GM03348 (cell line): ENCODE results near the gene KLK1.

Experiments
- DNase-seq: peaks from one replicate; pipeline ENCODE4 v3.0.0; 2012; ENCODE audit warnings: low spot score

Gene KLK1

DNA sequence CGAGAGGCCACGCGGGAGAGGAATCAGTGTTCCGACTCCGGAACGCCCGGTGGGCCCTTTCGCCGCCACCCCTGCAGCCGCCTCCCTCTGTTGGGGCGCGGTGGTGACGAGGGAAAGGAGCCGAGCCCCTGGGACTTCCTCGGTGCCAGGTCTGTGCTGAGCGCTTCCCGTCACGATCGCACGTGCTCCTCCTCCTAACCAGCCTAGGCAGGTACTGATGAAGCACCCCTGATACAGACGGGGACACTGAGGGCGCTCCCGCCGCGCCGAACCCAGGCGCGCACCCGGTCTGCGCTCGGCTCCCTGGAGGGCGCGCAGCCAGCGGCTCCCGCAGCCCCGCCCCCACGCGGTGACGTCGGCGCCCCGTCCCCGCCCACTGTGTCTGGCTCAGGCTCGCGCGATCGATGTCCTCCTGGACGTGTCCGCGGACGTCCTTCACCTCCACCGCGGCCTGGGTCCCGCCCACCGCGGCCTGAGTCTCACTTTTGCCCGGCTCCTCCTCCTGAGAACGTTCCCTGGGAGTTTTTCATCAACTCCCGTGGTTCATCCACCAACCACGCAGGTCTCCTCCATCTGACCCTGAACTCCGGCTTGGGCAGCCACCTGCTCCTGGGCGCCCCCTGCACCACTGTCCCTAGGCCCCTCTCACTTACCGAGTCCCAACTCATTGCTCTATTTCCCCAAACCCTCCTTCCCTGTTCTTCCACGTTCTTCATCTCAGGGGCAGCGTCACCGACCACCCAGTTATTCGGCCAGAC, 12.4 kb upstream of the KLK1 start:
- peak; percentile 92 for DNase-seq

GRCh38 chr19:50835103-50835784, 11.7 kb upstream of the KLK1 start:
- peak; percentile 40 for DNase-seq

DNA sequence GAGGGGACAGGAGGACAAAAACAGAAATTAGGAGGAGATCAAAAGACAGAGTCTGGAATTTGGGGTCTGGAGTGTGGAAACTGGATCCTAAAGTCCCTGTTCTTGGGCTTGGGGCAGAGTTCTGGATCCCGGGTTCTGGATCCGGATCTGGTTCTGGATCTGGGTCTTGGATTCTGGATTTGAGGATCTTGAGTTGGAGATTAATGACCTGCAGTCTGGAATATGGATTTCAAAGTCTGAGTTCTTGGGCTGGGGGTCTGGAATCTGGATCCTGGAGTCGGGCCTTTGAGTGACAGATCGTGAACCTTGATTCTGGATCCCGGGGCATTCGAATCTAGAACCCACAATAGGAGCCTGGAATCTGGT, 10.2 kb upstream of the KLK1 start:
- no peak for DNase-seq

- no peak for DNase-seq
These were observed 9.7 kb upstream of the KLK1 start, which contains the start of gene KLK15 for GRCh38 chr19:50833117-50833801. Gene KLK15 (minus strand): TSS chr19:50833574. CDS start chr19:50831492, 2,082 bp downstream.

- DNase-seq, result no peak
These were observed 9.1 kb upstream of the KLK1 start for GRCh38 chr19:50832666-50833065.

DNA sequence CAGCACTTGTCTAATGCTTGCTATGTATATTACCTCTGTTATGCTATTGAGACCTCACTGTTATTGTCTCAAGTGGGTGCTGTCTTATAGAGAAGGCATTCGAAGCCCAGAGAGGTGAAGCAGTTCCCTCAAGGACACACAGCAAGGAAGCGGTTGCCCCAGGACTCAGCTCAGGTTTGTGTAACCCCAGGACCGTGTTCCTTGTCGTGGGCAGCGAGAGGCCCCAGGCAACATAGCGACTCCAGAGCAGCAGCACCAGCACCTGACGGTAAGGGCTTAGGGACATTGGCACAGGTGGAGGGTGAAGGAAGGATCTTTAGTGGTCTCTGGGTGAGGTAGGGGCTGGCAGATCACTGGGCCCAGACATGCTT, 7.4 kb upstream of the KLK1 start:
- DNase-seq, result no peak

- DNase-seq, result no peak
These were observed 6.9 kb upstream of the KLK1 start for GRCh38 chr19:50830266-50831025.

DNA sequence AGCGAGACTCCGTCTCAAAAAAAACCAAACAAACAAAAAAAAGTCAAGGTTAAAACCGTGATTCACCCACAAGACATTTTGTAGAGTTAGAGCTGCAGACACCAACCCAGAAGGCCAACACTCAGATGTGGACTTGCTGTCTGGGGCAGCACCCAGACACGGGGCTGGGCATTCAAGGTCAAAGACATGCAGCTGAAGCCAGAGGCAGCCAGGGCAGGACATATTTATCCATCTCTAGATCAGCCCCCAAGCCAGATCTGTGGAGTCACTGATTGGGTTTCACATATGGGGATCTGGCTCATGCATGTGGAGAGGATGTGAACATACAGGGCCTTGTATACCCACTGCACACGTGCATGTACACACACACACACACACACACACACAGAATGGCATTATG, 6.2 kb upstream of the KLK1 start:
- DNase-seq, result no peak

- DNase-seq, result no peak
These were observed 3.9 kb upstream of the KLK1 start for GRCh38 chr19:50827476-50827875.

DNA sequence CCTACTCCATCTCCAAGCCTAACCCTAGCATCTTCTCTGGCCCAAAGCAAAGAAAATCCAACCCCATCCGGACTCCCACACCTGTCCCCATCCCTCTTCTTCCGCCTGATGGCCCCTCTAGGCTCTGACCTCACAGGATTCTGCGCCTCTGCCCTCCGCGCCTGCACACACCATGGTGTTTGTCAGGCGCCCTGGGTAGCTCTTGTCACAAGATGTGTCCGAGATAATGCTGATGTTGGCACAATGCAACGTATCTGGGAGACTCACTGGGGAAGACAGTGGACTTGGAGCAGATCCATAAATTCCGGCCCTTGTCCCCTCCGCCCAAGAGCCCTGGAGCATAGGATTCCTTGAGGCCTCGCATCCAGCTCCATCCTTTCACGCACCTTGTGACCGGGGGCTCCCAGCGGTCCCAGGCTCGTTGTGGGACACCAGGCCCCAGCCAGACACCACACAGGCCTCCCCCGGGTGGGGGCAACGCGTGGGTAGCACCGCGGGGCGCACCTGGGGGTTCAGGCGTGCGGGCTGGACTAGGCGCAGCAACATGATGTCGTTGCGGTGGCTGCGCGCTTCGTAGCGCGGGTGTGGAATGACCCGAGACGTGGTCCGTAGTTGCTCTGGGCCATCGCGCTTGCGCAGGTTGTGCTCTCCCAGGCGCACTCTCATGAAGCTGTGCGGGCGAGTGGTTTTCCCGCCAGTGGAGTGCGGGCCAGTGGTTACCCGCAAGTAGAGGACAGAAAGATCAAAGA, 3.1 kb upstream of the KLK1 start:
- no peak for DNase-seq

DNA sequence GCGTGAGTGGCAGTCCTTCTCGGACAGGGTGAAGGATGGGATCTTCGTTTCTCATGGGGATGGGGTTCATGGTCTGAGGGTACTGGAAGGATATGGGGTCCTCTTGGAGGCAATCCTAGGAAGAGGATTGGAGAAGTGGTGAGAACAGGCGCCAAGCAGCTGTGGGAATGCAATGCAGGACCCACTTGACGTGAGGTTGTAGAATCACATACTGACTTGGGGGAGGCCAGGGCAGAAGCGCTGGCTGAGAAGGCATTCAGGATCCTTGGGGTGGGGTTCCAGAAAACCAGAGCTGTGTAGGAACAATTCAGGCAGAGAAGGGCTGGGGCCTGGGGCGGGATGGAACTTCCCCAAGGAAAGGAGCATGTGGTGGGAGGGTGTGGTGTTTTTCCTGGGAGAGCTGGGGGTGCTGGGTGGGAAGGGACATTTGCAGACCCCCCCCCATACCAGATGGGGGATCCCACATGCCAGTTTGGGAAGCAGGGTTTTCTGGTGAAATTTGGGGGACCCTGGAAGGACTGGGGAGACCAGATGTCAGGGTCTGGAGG, 852 bp downstream of the KLK1 start:
- DNase-seq, result no peak

DNA sequence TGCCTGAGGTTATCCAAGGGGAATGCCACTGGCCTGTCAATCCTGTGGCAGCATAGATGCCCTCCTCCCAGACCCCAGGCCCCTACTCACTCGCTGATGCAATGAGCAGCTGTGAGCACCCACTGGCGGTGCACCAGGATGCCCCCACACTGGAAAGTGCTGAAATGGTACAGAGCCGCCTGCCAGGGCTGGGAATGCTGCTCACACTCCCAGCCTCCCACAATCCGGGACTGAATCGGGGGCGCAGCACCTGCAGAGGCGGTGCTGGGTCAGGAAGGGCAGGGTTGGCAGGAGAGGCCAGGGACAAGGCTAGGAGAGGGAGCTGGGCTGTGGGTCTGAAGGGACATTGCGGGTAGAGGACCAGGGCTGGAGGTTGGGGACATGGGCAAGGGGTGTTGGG, 2.0 kb downstream of the KLK1 start:
- DNase-seq, result no peak

GRCh38 chr19:50821248-50821612, 2.4 kb downstream of the KLK1 start:
- DNase-seq, result no peak

DNA sequence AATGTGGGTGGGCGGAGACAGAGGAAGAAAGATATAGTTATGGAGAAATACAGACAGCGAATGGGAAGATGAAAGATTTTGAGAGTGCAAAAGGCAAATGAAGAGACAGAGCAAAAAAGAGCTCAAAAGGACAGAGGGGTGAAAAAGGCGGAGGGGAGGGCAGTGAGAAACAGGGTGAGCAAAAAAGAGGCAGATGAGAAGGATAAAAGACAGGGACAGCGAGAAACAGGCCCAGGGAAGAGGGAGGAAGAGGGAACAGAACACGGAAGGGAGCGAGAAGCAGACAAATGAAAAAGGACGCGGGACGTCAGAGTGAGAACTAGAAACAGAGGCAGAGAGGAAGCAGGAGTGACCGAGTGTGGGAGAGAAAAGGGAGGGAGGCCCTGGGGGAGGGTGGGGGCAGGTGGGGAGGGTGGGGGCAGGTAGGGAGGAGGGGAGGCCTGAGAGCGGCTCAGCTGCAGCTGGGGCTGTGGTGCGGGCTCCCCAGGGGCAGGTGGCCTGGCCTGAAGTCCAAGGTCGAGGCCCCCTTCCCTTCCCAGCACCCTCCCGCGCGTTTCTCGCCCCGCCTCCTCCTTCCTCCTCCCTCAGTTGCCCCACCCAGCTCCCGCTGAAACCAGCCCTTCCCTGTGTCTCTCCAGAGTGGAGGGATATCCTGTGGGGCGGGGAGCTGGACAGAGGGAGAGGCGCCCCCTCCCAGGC, 2.9 kb downstream of the KLK1 start:
- no peak for DNase-seq

- DNase-seq, result no peak
These were observed 3.5 kb downstream of the KLK1 start for GRCh38 chr19:50820086-50820485.

GRCh38 chr19:50819636-50820035, 4.0 kb downstream of the KLK1 start:
- no peak for DNase-seq

DNA sequence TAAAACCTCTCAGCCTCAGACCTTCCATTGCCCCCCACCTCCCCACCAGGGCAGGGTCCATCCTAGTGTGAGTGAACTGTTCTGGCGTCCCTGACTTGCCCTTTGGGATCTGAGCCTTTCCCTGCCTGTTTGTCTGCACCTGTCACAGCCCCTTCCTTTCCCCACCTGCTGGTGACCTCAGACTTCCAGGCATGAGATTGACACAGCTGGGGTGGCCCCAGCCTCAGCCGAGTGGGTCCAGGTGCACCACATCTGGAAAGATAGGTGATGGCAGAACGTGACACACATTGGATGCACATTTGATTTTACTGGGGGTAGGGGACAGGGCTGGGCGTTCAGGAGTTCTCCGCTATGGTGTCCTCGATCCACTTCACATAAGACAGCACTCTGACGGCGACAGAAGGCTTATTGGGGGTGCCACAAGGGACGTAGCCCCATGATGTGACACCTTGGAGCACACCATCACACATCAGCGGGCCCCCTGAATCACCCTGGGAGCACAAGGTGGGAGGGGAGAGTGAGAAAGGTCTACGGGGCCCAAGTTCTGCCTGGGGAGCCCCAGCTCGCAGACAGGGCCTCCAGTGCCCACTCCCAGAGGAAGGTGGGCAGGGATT, 4.6 kb downstream of the KLK1 start:
- DNase-seq, result no peak

- DNase-seq, result peak; percentile 60
These were observed 5.4 kb downstream of the KLK1 start for GRCh38 chr19:50817941-50818858.

GRCh38 chr19:50815439-50815838, 8.1 kb downstream of the KLK1 start:
- no peak for DNase-seq
